ENCODE results near the gene ZCCHC7.
"Not testable (repeated sequence)": the region's sequence is repeated elsewhere in the genome, so short reads cannot be mapped to it uniquely, and the experiment has no call there.

ZCCHC7 gene

DNA sequence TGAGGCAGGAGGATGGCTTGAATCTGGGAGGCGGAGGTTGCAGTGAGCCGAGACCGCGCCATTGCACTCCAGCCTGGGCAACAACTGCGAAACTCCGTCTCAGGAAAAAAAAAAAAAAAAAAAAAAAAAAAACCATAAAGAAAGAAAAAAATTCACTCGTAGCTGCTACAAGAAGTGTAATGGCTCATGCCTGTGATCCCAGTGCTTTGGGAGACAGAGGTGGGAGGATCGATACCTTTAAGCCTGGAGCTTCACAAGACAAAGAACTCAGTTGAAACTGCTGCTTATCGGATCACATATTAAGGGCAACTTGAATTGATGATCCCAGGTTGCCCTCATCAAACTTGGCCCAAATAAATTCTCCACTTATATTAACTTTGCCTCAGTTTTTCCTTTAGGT is 1.0 kb upstream of the ZCCHC7 start:
- no peak for DNase-seq (ENCODE audit: extremely low read depth in 1 of 2, low read depth in 1 of 2)

DNA sequence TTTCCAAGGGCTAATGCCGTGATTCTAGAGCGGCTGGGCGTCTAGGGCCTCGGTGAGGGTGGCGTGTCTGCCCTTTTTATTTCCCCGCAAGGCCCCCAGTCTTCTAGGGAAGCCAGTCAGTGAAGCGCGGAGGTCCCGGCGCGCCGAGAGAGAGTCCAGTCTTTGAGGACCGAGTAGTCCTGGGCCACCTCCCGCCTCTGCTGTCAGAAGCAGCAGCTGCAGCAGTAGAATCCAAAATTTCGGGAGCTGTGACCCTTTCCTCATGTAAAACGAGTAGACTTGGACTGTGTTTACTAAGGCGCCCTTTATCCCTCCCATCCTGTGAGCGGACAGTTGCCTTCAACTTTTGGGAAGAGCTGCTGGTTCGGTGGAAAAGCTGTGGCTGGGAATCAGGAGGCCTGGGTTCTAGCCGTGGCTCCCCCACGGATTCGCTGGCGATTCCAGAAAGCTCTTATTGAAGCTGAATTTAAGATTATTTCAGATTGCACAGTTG is 515 bp downstream of the ZCCHC7 start:
- not testable (repeated sequence) for DNase-seq (ENCODE audit: extremely low read depth in 1 of 2, low read depth in 1 of 2)

DNA sequence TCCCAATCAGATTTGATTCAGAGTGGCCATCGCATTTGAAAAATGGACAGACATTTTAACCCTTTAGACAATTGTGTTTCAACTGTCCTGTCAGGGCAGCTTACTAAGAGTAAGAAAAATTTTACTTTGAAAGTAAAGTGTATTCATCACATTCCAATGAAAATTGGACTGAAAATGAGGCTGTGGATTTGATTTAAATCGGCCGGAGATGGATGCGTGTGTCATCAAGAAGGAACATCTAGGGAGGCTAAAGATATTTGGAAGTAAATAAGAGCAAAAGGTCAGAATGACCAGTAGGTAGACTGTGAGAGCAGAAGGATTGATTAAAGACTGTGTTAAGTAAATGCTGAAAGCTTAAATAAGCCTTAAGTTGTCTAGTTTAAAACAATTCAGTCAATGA is 1.5 kb downstream of the ZCCHC7 start:
- DNase-seq (ENCODE audit: extremely low read depth in 1 of 2, low read depth in 1 of 2), result no peak

DNA sequence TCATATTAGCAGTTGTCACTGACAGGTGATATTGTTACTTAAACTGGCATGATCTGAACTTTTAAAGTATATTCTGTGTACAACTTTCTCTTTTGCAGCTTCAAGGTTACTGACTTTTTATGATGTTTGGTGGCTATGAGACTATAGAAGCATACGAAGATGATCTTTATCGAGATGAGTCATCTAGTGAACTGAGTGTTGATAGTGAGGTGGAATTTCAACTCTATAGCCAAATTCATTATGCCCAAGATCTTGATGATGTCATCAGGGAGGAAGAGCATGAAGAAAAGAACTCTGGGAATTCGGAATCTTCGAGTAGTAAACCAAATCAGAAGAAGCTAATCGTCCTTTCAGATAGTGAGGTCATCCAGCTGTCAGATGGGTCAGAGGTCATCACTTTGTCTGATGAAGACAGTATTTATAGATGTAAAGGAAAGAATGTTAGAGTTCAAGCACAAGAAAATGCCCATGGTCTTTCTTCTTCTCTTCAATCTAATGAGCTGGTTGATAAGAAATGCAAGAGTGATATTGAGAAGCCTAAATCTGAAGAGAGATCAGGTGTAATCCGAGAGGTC is 5.9 kb downstream of the ZCCHC7 start:
- DNase-seq (ENCODE audit: extremely low read depth in 1 of 2, low read depth in 1 of 2), result no peak

DNA sequence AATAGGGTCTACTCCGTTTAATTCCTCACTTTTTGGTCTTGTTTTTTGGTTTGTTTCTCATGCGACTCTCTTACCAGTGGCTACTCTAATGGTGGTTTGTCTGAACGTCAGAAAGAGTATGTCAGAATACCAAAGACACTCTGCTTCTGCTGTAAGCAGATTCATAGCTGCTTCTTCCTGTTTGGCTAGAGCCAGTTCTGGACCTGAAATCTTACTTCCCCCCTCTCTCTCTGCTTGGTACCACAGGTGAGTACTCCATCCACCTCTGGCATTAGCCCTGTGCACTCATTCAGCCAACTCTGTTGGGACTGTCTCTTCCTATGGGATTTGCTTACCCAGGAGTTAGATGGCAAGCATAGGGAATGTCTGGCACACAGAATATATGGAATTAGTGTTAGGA is 6.6 kb downstream of the ZCCHC7 start:
- no peak for DNase-seq (ENCODE audit: extremely low read depth in 1 of 2, low read depth in 1 of 2)

DNA sequence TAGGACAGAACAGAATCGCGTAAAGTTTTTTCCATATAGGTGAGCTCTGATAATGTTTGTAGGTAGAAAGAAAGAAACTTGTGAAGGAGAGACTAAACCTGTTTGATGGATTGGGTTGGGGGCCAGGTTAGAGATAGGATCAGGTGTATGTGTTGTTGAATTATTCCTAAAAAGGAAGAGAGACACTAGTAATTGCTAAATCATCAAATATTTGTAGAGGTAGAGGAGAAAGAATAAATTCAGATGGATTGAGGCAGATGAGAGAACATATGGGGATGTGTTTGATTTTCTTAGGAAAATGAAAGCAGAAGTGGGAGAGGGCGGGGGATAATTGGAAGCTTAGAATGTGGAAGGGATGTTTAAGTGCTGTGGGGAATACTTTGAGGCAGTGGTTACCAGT is 7.7 kb downstream of the ZCCHC7 start:
- no peak for DNase-seq (ENCODE audit: extremely low read depth in 1 of 2, low read depth in 1 of 2)

DNA sequence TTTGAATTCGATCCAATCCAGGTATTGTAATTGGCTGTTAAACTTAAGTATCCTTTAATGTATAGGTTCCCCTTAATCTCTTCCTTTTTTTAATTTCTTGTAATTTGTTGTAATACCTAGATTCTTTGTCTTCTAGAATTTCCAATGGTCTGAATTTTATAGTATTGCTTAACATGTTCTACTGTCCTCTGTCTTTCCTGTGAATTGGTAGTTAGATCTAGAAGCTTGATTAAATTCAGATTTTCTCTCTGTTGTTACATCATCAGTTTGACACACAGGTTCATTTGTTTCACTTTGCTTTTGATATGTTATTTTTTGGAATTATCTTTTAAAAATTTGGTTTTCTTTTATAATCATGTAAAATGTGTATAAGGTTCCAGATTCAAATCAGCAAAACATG is 13.8 kb downstream of the ZCCHC7 start:
- no peak for DNase-seq (ENCODE audit: extremely low read depth in 1 of 2, low read depth in 1 of 2)

DNA sequence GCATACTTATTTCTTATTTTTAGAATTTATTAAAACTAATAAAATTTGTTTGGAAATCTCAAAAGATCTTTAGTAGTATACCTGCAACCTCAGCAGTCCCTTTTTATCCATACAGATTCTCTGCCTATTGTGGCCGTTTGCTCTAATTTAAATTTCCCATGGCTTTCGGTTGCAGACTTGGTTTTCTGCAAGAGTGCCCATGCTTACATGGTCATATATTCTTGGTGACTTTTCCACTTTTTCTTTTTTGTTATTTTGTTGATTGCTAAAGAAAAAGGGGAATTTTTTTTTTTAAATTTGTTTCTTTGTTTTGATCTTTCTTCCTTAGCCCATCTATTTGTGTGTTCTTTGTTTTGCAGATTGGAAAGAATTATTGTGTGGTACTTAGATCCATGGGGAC is 20.6 kb downstream of the ZCCHC7 start:
- DNase-seq (ENCODE audit: extremely low read depth in 1 of 2, low read depth in 1 of 2), result no peak

DNA sequence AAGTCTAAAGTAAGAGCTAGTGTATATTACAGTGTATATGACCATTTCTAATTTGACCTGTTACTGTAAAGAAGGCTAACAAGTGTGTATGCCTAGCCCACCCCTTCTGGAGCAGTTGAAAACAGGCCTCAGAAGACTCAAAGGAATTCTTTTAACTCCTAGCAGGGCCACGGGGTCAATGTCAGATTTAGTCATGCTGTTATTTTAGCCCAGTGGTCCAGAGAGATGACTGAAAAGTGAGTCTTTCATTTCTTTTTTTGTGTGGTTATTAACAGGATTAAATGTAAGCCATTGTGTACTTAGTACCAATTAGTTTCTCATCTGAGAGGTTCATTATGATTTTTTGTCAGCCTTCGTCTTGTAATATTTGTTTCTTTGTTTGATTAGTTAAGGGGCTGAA is 24.4 kb downstream of the ZCCHC7 start:
- no peak for DNase-seq (ENCODE audit: extremely low read depth in 1 of 2, low read depth in 1 of 2)

DNA sequence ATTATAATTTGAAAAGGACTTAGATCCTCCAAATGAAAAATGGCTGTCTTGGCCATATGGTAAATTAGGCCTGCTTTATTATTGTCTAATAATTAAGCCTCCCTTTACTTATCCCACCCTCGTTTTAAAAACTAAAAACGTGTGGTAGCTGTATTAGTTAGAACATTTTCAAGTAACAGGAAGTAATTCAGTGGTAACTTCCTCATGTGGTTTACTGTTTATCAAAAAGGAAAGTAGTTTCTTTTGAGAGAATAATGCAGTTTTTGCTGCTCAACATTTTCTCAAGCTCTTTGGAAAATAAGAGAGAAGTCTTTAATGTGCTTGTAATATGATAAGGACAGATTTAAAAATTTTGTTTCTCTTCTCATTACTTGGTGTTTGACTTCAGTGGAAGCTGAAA is 26.0 kb downstream of the ZCCHC7 start:
- no peak for DNase-seq (ENCODE audit: extremely low read depth in 1 of 2, low read depth in 1 of 2)

DNA sequence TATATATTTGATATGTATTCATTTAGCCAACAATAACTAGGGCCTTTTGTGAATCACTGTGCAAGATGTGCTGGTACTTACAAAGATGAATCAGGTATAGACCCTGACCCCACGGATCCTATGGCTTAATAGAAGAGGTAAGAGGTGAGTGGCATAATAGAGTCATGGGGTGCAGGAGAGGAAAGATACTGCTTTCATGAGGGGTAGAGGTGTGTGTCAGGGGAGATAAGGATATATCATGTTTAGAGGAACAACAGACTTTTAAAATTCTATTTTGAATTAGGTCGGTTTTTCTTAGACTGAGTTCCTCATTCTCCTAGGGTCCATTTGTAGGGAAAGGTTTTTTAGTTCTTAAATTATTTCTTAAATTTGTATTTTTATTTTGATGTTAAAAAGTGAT is 27.8 kb downstream of the ZCCHC7 start:
- DNase-seq (ENCODE audit: extremely low read depth in 1 of 2, low read depth in 1 of 2), result no peak

DNA sequence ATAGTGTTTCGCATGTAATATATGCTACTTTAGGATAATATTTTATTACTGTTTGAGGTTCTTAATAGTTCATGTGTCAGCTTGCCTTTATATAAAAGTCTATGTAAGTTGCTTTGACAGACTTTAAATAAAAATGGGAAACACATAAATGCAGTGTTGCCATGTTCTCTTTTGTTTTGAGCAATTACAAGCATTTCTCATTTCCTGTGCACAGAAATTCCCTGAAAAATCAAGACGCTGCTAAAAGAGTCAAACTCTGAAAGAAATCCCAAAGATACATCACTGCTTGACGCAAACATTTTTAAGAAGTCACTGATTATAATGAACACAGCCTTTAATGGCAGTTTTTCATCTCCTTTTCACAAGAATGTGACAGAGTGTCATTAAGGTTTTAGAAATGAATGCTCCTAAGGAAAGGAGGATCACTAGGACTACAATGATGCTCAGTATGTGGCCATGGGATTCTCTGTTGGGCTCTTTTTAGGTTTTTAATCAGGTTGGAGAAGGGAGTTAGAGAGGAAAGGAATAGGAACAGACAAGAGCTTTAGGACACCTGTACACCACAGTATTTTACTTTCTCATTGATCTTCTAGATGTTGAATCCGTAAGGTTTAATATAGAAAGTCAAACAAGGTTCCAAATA is 29.4 kb downstream of the ZCCHC7 start:
- no peak for DNase-seq (ENCODE audit: extremely low read depth in 1 of 2, low read depth in 1 of 2)

DNA sequence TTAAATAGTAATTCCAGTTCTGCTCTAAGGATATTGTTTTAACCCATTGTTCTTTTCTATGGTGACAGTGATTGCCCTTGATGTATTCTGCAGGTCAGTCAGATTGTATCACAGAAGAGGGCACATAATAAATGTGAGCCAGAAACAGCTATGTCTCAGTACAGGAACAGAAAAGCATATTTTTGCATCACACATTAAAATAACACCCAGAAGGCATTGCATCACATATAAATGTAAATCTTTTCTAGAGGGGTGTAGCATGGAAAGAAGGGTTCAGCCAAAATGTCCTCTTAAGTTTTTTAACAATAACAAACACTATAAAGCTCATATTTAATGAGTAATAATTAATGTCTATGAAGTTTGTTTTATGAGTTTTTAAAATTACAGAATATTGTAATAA is 30.0 kb downstream of the ZCCHC7 start:
- no peak for DNase-seq (ENCODE audit: extremely low read depth in 1 of 2, low read depth in 1 of 2)

DNA sequence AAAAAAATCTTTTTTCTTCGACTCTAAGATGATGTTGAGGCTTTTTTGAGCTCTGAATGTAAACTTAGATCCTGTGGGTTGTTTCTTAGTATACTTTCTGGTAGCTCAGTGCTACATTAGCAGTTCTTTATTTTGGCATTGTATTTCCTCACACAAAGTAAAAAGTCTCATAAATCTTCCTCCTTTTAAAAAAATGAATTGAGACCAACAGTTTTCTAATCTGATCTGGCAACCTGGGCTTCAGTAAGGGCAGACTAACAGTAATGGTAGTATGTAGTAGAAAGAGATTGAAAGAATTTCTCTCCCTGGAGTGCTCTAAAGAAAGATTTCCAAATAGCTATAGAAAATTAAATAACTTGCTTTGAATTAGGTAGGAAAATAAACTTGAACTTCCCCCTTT is 31.4 kb downstream of the ZCCHC7 start:
- DNase-seq (ENCODE audit: extremely low read depth in 1 of 2, low read depth in 1 of 2), result no peak

DNA sequence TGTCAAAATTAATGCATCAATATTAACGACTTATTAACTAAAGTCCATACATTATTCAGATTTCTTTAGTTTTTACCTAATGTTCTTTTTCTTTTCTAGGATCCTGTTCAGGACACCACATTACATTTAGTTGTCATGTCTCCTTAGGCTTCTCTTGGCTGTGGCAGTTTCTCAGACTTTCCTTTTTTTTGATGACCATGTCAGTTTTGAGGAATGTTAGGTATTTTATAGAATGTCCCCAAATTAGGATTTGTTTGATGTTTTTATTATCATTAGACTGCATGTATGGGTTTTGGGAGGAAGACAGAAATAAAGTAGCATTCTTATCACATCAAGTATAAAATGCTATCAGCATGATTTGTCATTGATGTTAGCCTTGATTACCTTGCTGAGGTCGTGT is 32.0 kb downstream of the ZCCHC7 start:
- no peak for DNase-seq (ENCODE audit: extremely low read depth in 1 of 2, low read depth in 1 of 2)

DNA sequence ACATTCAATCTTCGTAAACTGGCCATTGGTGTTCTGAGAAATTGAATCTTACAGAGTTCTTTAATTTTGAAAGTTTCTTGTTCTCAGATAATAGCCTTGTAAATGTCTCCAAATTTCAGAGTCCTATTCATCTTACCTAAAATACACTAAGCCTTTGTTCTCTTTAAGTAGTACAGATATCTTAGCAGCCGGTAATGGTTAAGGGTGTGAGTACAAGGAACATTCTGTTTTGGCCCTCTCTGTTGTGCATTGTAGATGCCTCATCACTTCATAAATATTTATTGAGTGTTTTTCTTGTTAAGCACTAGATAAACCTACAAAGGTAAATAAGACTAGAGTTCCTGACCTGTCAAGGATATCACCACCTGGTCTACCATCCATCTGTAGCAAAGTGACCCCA is 35.2 kb downstream of the ZCCHC7 start:
- DNase-seq (ENCODE audit: extremely low read depth in 1 of 2, low read depth in 1 of 2), result no peak

DNA sequence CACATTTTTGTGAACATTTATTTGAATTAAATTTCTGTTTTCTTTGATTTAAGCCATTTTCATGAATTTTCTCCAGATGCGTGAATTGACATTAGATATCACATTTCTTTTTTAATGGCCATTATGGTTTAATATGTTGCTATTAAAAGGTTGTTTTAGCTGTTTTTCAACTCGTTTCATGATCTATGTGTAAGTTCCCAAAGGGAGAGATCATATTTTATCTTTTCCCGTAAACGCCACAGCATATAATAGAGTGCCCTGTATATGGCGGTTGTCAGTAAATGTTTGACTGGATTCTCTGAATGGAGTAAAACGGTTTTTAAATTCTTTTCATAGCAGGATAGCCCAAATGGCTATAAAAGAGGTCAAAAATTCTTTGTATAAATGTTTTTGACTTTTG is 35.8 kb downstream of the ZCCHC7 start:
- DNase-seq (ENCODE audit: extremely low read depth in 1 of 2, low read depth in 1 of 2), result no peak

DNA sequence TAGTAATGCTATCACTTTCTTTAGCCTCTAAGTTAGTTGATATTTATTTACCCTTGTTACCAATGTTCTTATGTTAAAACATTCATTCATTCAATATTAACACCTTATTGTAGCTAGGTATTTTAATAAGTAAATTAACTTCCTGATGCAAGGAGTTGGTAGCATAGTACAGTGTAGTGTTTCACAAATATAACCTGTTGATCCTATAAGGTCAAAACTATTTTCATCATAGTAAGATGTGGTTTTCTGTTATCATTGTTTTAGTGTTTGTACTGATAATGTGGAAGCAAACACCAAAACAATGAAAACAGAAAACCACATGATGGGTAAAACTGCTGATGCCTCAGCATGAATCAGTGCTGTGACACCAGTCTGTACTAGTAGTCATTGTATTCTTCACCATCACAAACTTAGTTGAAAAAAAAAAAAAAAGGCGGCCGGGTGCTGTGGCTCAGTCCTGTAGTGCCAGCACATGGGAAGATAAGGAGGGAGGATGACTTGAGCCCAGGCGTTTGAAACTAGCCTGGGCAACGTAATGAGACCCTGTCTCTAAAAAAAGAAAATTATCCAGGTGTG is 36.5 kb downstream of the ZCCHC7 start:
- DNase-seq (ENCODE audit: extremely low read depth in 1 of 2, low read depth in 1 of 2), result no peak

DNA sequence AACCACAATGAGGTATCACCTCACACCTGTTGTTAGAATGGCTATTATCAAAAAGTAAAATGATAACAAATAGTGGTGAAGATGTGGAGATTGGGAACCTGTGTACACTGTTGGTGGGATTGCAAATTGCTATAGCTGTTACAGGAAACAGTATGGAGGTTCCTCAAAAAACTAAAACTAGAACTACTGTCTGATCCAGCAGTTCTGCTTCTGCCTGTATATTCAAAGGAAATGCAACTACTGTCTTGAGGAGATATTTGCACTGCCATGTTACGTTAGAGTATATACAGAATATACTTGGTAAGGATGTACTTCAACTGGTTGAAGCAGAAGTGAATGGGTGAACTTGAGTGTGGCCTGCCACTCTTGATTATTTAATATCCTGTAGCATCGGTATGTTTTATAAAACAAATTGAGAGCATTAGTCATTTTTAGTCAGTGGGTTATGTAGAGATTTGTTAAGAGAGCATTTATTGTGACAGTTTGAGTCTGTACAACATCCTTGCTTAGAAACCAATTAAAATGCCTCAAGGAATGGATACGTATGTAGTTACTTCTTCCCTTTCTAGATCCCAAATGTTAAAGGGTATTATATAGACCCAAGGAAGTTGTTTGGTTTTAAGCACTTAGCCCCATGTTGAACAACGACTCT is 37.5 kb downstream of the ZCCHC7 start:
- no peak for DNase-seq (ENCODE audit: extremely low read depth in 1 of 2, low read depth in 1 of 2)

DNA sequence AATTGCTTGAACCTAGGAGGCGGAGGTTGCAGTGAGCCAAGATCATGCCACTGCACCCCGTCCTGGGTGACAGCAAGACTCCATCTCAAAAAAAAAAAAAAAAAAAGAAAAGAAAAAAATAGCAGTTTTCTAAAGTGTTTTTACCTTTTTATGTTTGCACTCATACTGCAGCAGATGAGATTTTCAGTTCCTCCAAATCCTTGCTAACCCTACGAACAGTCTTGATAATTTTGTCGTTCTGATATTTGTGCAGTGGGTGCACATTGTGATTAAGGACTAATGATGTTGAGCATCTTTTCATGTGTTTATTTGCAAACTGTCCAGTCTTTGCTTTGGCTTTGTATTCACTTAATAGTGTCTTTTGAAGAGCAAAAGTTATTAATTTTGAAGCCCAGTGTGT is 42.9 kb downstream of the ZCCHC7 start:
- DNase-seq (ENCODE audit: extremely low read depth in 1 of 2, low read depth in 1 of 2), result no peak

DNA sequence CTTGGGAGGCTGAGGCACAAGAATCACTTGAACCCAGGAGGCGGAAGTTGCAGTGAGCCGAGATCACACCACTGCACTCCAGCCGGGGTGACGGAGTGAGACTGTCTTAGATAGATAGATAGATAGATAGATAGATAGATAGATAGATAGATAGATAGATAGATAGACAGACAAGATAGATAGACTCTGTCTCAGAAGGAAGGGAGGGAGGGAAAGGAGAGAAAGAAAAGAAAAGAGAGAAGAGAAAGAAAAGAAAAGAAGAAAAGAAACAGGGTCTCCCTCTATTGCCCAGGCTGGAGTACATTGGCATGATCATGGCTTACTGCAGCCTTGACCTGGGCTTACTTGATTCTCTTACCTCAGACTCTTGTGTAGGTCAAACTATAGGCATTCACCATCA is 44.0 kb downstream of the ZCCHC7 start:
- not testable (repeated sequence) for DNase-seq (ENCODE audit: extremely low read depth in 1 of 2, low read depth in 1 of 2)

DNA sequence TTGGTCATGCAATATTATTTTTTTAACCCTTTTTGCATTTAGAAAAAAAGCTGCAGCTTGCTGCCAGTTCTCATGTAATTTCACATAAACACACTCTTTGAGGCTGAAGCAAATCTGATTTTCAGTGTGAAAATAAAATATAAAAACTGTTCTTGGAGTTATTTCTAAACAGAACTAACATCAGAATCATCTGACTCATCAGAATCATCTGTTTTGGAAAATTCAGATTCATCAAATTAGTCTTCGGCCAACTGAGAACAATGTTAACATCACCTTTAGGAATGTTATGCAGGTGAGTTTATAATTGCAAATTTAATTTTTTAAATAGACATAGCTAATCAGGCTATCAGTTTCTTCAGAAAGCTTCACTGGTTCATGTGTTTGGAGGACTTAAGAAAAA is 45.3 kb downstream of the ZCCHC7 start:
- DNase-seq (ENCODE audit: extremely low read depth in 1 of 2, low read depth in 1 of 2), result no peak
